Activated CD4-positive, alpha-beta T cell treated with anti-CD3 and anti-CD28 coated beads, Interleukin-2, amount 50 U/mL, for 16 hours (primary cell): ENCODE measurements around the gene CAT.
A peak's percentile ranks its signal among the peaks of the same experiment; 100 is the strongest.

Source experiments
- DNase-seq: peaks from one replicate; pipeline ENCODE4 v3.0.0-alpha.2; 2020

The CAT gene

GRCh38 chr11:34461215-34461614 lies 22.5 kb downstream of the CAT start:
- no peak for DNase-seq

GRCh38 chr11:34464591-34465051 lies 25.9 kb downstream of the CAT start:
- no peak for DNase-seq

GRCh38 chr11:34466802-34467488 lies 28.2 kb downstream of the CAT start:
- DNase-seq, result no peak

- peak; percentile 42 for DNase-seq
These were observed 29.6 kb downstream of the CAT start for GRCh38 chr11:34468209-34468841.

GRCh38 chr11:34473603-34474169 lies 35.0 kb downstream of the CAT start:
- no peak for DNase-seq

- DNase-seq, result no peak
These were observed 36.9 kb downstream of the CAT start for GRCh38 chr11:34475656-34476055.

GRCh38 chr11:34476849-34477248 lies 38.1 kb downstream of the CAT start:
- no peak for DNase-seq

GRCh38 chr11:34478845-34479663 lies 40.3 kb downstream of the CAT start:
- no peak for DNase-seq

- no peak for DNase-seq
These were observed 41.6 kb downstream of the CAT start for GRCh38 chr11:34480314-34480713.

- no peak for DNase-seq
These were observed 42.6 kb downstream of the CAT start for GRCh38 chr11:34481307-34481706.

- no peak for DNase-seq
These were observed 44.6 kb downstream of the CAT start for GRCh38 chr11:34483106-34483874.

- DNase-seq, result no peak
These were observed 48.7 kb downstream of the CAT start for GRCh38 chr11:34487430-34487829.

- no peak for DNase-seq
These were observed 50.3 kb downstream of the CAT start for GRCh38 chr11:34488855-34489557.

GRCh38 chr11:34490304-34490703 lies 51.6 kb downstream of the CAT start:
- no peak for DNase-seq

- DNase-seq, result peak; percentile 41
These were observed 54.2 kb downstream of the CAT start for GRCh38 chr11:34492806-34493414.

- no peak for DNase-seq
These were observed 54.7 kb downstream of the CAT start for GRCh38 chr11:34493468-34493867.

- DNase-seq, result no peak
These were observed 55.3 kb downstream of the CAT start for GRCh38 chr11:34493926-34494595.

GRCh38 chr11:34495239-34495723 lies 56.5 kb downstream of the CAT start:
- no peak for DNase-seq

- no peak for DNase-seq
These were observed 57.1 kb downstream of the CAT start for GRCh38 chr11:34495724-34496377.
